Keratinocyte (primary cell): ENCODE data around the gene SH3GL3. TPM values are rescaled to one million over a fixed set of nuclear protein-coding genes. Genes with fewer than 3 reads are reported as not detected.

Experiments used
- DNase-seq: peaks from one replicate; pipeline ENCODE4 v3.0.0-alpha.2; 2011; ENCODE audit warnings: low read depth, missing footprints, low spot score
- FAIRE-seq: peaks from 2 replicates; lab custom pipeline; 2011; peaks lifted over from hg19 to GRCh38; lab: Jason Lieb, UNC
- H2AFZ ChIP-seq: 2 replicates; pipeline ENCODE4 v1.6.0; 2012; ENCODE audit warnings: low read length, control low read depth, inconsistent platforms; ENCODE audit not compliant: control insufficient read depth
- H3K27ac ChIP-seq: 2 replicates; pipeline ENCODE4 v1.5.1; 2011; ENCODE audit warnings: low read length; ENCODE audit not compliant: control insufficient read depth, insufficient read depth
- H3K27me3 ChIP-seq: 3 replicates; pipeline ENCODE4 v1.6.0; 2011; ENCODE audit warnings: low read length; ENCODE audit not compliant: control insufficient read depth, insufficient read depth; ENCODE audit errors: extremely low read depth
- H3K36me3 ChIP-seq, 2 experiments: 2 replicates in 1 of 2; 3 replicates in 1 of 2; pipeline ENCODE4 v1.5.1; 2011; ENCODE audit warnings: low read length in 2 of 2, mild to moderate bottlenecking in 1 of 2; ENCODE audit not compliant: control insufficient read depth in 2 of 2, insufficient read depth in 2 of 2; ENCODE audit errors: extremely low read depth in 1 of 2
- H3K4me1 ChIP-seq: 3 replicates; pipeline ENCODE4 v1.5.1; 2011; ENCODE audit warnings: low read length; ENCODE audit not compliant: control insufficient read depth, insufficient read depth; ENCODE audit errors: extremely low read depth
- H3K4me2 ChIP-seq: 3 replicates; pipeline ENCODE4 v1.6.0; 2011; ENCODE audit warnings: low read depth, low read length; ENCODE audit not compliant: control insufficient read depth, insufficient read depth; ENCODE audit errors: extremely low read depth
- H3K4me3 ChIP-seq, 3 experiments: fragments of 200-600 bp in 1 of 3; sonication (generic) in 1 of 3; 2 replicates in 2 of 3; 3 replicates in 1 of 3; pipeline ENCODE4 v1.5.1; 2011 to 2016; ENCODE audit warnings: low read length in 3 of 3, mild to moderate bottlenecking in 3 of 3, control low read depth in 2 of 3, inconsistent platforms in 1 of 3, low read depth in 1 of 3, mixed read lengths in 1 of 3, mixed run types in 1 of 3, moderate library complexity in 1 of 3; ENCODE audit not compliant: control insufficient read depth in 2 of 3, insufficient read depth in 2 of 3; ENCODE audit errors: extremely low read depth in 1 of 3
- H3K79me2 ChIP-seq: 2 replicates; pipeline ENCODE4 v1.6.0; 2012; ENCODE audit warnings: low read length; ENCODE audit not compliant: control insufficient read depth, insufficient read depth
- H3K9ac ChIP-seq: 3 replicates; pipeline ENCODE4 v1.6.0; 2011; ENCODE audit warnings: low read length; ENCODE audit not compliant: control insufficient read depth, insufficient read depth; ENCODE audit errors: extremely low read depth
- H3K9me1 ChIP-seq: 3 replicates; pipeline ENCODE4 v1.6.0; 2011; ENCODE audit warnings: low read length; ENCODE audit not compliant: control insufficient read depth, insufficient read depth; ENCODE audit errors: extremely low read depth
- H3K9me3 ChIP-seq: 2 replicates; pipeline ENCODE4 v1.5.1; 2012; ENCODE audit warnings: low read depth, low read length; ENCODE audit not compliant: control insufficient read depth
- H4K20me1 ChIP-seq: 3 replicates; pipeline ENCODE4 v1.6.0; 2011; ENCODE audit warnings: low read length; ENCODE audit not compliant: control insufficient read depth, insufficient read depth; ENCODE audit errors: extremely low read depth
- CTCF ChIP-seq, 3 experiments: IDR thresholded peaks in 1 of 3; conservative IDR thresholded peaks in 1 of 3; optimal IDR thresholded peaks in 1 of 3; 2 replicates in 2 of 3; 3 replicates in 1 of 3; pipeline versions ENCODE3 to v1.5.1; 2011; ENCODE audit warnings: low read length in 3 of 3, mild to moderate bottlenecking in 3 of 3, moderate library complexity in 2 of 3, control low read depth in 1 of 3, inconsistent platforms in 1 of 3; ENCODE audit not compliant: insufficient read depth in 2 of 3; ENCODE audit errors: extremely low read depth in 1 of 3
- EZH2 ChIP-seq: IDR thresholded peaks from one replicate; pipeline ENCODE4 v1.6.1; 2012; ENCODE audit warnings: inconsistent platforms, mild to moderate bottlenecking, low read length, moderate library complexity
- dilution Hi-C: fragments of 300-500 bp; cut with MboI; formaldehyde crosslinking; loops from one replicate; pipeline ENCODE4 v1.7.0; 2020; ENCODE audit warnings: low sequenced_read_pairs; ENCODE audit not compliant: extremely low pct_ligation_motif_present
- polyA plus RNA-seq, 5 experiments: library from polyadenylated mRNA; depleted of rRNA in 3 of 5; stranded (reverse) in 3 of 5; stranded (forward) in 1 of 5; unstranded in 1 of 5; fragments of >200 nt; gene quantifications; 1 replicate in 1 of 5; 2 replicates in 3 of 5; 3 replicates in 1 of 5; pipeline versions ENCODE4 v1.2.1 to v1.2.3, GENCODE V29; 2011 to 2012; ENCODE audit warnings: missing spikeins in 2 of 5, low read depth in 1 of 5, low replicate concordance in 1 of 5

SH3GL3 gene
- polyA plus RNA-seq, 1 donor (not counting 4 experiments of a cell fraction or from before 2014, with no cell fraction given), result 0.20 TPM

GRCh38 chr15:83650831-83651230 lies 203.7 kb downstream of the SH3GL3 start:
- DNase-seq (no peak), FAIRE-seq (no peak)
- Histone ChIP-seq H3K4me2 (no peak overlapping the region), H3K9me3 (no peaks in the 10 kb centered on the region), H3K4me1 (no peaks in the 10 kb centered on the region), H3K79me2 (no peaks in the 10 kb centered on the region), H4K20me1 (no peaks in the 10 kb centered on the region), H3K27ac (no peak overlapping the region), H3K27me3 (peaks cover 32% of the 10 kb centered on the region), H2AFZ (no peak overlapping the region), H3K36me3 (no peaks in the 10 kb centered on the region), H3K9me1 (no peaks in the 10 kb centered on the region), H3K9ac (no peak overlapping the region), H3K4me3 (no peak overlapping the region)
- TF ChIP-seq CTCF (optimal IDR thresholded peaks at IDR 0.05 in 1 of 3, IDR thresholded peaks at IDR 0.05 in 1 of 3, conservative IDR thresholded peaks at IDR 0.05 in 1 of 3; ENCODE audit: extremely low read depth in 1 of 3, insufficient read depth in 2 of 3, low read length in 3 of 3), result no peak
- TF ChIP-seq EZH2, result no peak
- dilution Hi-C loops, result no loop called here

- no peak for FAIRE-seq
- DNase-seq, result no peak
- H3K36me3 ChIP-seq, result no peaks in the 10 kb centered on the region
- no peaks in the 10 kb centered on the region for H3K4me1 ChIP-seq
- H2AFZ ChIP-seq, result no peak overlapping the region
- no peak for TF ChIP-seq EZH2
- TF ChIP-seq CTCF (optimal IDR thresholded peaks at IDR 0.05 in 1 of 3, IDR thresholded peaks at IDR 0.05 in 1 of 3, conservative IDR thresholded peaks at IDR 0.05 in 1 of 3; ENCODE audit: extremely low read depth in 1 of 3, insufficient read depth in 2 of 3, low read length in 3 of 3), result no peak
- H3K9me3 ChIP-seq, result no peaks in the 10 kb centered on the region
- peaks cover 36% of the 10 kb centered on the region for H3K27me3 ChIP-seq
- H3K4me2 ChIP-seq, result no peak overlapping the region
- no peaks in the 10 kb centered on the region for H3K9me1 ChIP-seq
- no peak overlapping the region for H3K9ac ChIP-seq
- dilution Hi-C loops, result no loop called here
- no peaks in the 10 kb centered on the region for H3K79me2 ChIP-seq
- H3K27ac ChIP-seq, result no peak overlapping the region
- H4K20me1 ChIP-seq, result no peaks in the 10 kb centered on the region
- H3K4me3 ChIP-seq, result no peak overlapping the region
These were observed 204.4 kb downstream of the SH3GL3 start for GRCh38 chr15:83651541-83651940.
